B cell (primary cell): ENCODE data around the gene GDI2. TPM values are rescaled to one million over a fixed set of nuclear protein-coding genes. Genes with fewer than 3 reads are reported as not detected.
"Not testable (repeated sequence)": the region's sequence is repeated elsewhere in the genome, so short reads cannot be mapped to it uniquely, and the experiment has no call there.

Source experiments
- ATAC-seq: fragments of 200-7000 bp; cut with Tn5 transposase; one replicate; pipeline ENCODE4 v1.10.0; 2021; ENCODE audit warnings: low read depth, mild to moderate bottlenecking, moderate number of reproducible peaks, moderate library complexity
- CTCF ChIA-PET: fragments of 350-600 bp; sonication (Branson Sonifier 250); formaldehyde crosslinking; loops from one replicate; lab custom pipeline; 2021; ENCODE audit warnings: antibody characterized with exemption, inconsistent platforms; lab: Charles Lee
- POLR2A ChIA-PET: fragments of 350-600 bp; sonication (Branson Sonifier 250); formaldehyde crosslinking; loops from one replicate; lab custom pipeline; 2021; ENCODE audit warnings: antibody characterized with exemption; lab: Charles Lee
- DNase-seq: peaks from one replicate; pipeline ENCODE4 v3.0.0; 2013
- H2AFZ ChIP-seq: 2 replicates; pipeline ENCODE4 v1.6.1; 2012; ENCODE audit warnings: mild to moderate bottlenecking, low read depth, low read length; ENCODE audit not compliant: insufficient read depth, poor library complexity, severe bottlenecking
- H3K27ac ChIP-seq, 2 donors: 1 replicate in 1 of 2; 2 replicates in 1 of 2; pipeline ENCODE4 v1.5.1; 2012 to 2013; ENCODE audit warnings: low read length in 2 of 2, mild to moderate bottlenecking in 2 of 2, moderate library complexity in 1 of 2
- H3K27me3 ChIP-seq, 4 experiments: fragments of 200-600 bp in 1 of 4; sonication (generic) in 1 of 4; replicated peaks in 1 of 4; 1 replicate in 2 of 4; 2 replicates in 2 of 4; pipeline versions ENCODE4 v1.6.1 to v1.7.0; 2013 to 2016; ENCODE audit warnings: low read length in 3 of 4, mild to moderate bottlenecking in 2 of 4, mixed read lengths in 1 of 4, moderate library complexity in 1 of 4; ENCODE audit not compliant: insufficient read depth in 4 of 4, control insufficient read depth in 3 of 4; ENCODE audit errors: control extremely low read depth in 1 of 4
- H3K36me3 ChIP-seq, 2 experiments: replicated peaks in 1 of 2; 1 replicate in 1 of 2; 2 replicates in 1 of 2; pipeline versions ENCODE4 v1.6.1 to v1.7.1; 2013; ENCODE audit warnings: low read length in 1 of 2; ENCODE audit not compliant: insufficient read depth in 2 of 2, control insufficient read depth in 1 of 2; ENCODE audit errors: control extremely low read depth in 1 of 2, extremely low read depth in 1 of 2
- H3K4me1 ChIP-seq, 2 donors: fragments of 200-600 bp in 1 of 2; sonication (generic) in 1 of 2; 1 replicate in 1 of 2; 2 replicates in 1 of 2; pipeline versions ENCODE4 v1.5.1 to v1.6.1; 2013 to 2017; ENCODE audit warnings: low read length in 2 of 2; ENCODE audit not compliant: control insufficient read depth in 2 of 2, insufficient read depth in 2 of 2
- H3K4me2 ChIP-seq: replicated peaks from 2 replicates; pipeline ENCODE3; 2012; ENCODE audit warnings: mild to moderate bottlenecking, low read depth, low read length; ENCODE audit not compliant: poor library complexity, severe bottlenecking
- H3K4me3 ChIP-seq, 5 experiments: fragments of 200-600 bp in 1 of 5; sonication (generic) in 1 of 5; 1 replicate in 3 of 5; 2 replicates in 2 of 5; pipeline versions ENCODE4 v1.5.1 to v1.7.0; 2011 to 2016; ENCODE audit warnings: low read length in 4 of 5, mild to moderate bottlenecking in 4 of 5, low read depth in 2 of 5, control low read depth in 1 of 5, moderate library complexity in 1 of 5; ENCODE audit not compliant: insufficient read depth in 1 of 5; ENCODE audit errors: control extremely low read depth in 1 of 5, extremely low read depth in 1 of 5
- H3K79me2 ChIP-seq: fragments of 200-600 bp; sonication (generic); one replicate; pipeline ENCODE4 v1.6.0; 2016; ENCODE audit warnings: low read length; ENCODE audit not compliant: control insufficient read depth, insufficient read depth
- H3K9ac ChIP-seq: fragments of 200-600 bp; sonication (generic); 2 replicates; pipeline ENCODE4 v1.6.1; 2017; ENCODE audit warnings: mild to moderate bottlenecking, low read length, moderate library complexity
- H3K9me3 ChIP-seq, 3 donors: one replicate each; pipeline versions ENCODE4 v1.6.1 to v1.7.1; 2013; ENCODE audit warnings: low read length in 2 of 3; ENCODE audit not compliant: control insufficient read depth in 2 of 3, insufficient read depth in 1 of 3; ENCODE audit errors: control extremely low read depth in 1 of 3
- H4K20me1 ChIP-seq: 2 replicates; pipeline ENCODE4 v1.6.0; 2012; ENCODE audit warnings: mild to moderate bottlenecking, low read length; ENCODE audit not compliant: insufficient read depth, control insufficient read depth, poor library complexity, severe bottlenecking
- H3K27ac Mint-ChIP-seq: one replicate; pipeline ENCODE4 v1.8.0; 2021; ENCODE audit warnings: mixed read lengths
- H3K27me3 Mint-ChIP-seq: one replicate; pipeline ENCODE4 v1.8.0; 2021; ENCODE audit warnings: mixed read lengths
- H3K4me1 Mint-ChIP-seq: one replicate; pipeline ENCODE4 v1.8.0; 2021; ENCODE audit warnings: mixed read lengths
- H3K4me3 Mint-ChIP-seq: one replicate; pipeline ENCODE4 v1.8.0; 2021; ENCODE audit warnings: mixed read lengths
- H3K9me3 Mint-ChIP-seq: one replicate; pipeline ENCODE4 v1.8.0; 2022; ENCODE audit warnings: mixed read lengths; ENCODE audit not compliant: insufficient read depth
- EZH2 ChIP-seq: IDR thresholded peaks from 2 replicates; pipeline ENCODE4 v1.6.1; 2012; ENCODE audit warnings: borderline replicate concordance, low read depth, mild to moderate bottlenecking, moderate library complexity, low read length; ENCODE audit not compliant: insufficient read depth, poor library complexity, severe bottlenecking
- WGBS: methylation state at CpG from one replicate; pipeline ENCODE4 v1.1.5; 2013; ENCODE audit warnings: missing lambda C conversion rate; ENCODE audit not compliant: insufficient coverage; 5-methylcytosine and 5-hydroxymethylcytosine counted together
- intact Hi-C: fragments of 100-400 bp; cut with micrococcal nuclease; formaldehyde crosslinking; loops from one replicate; pipeline ENCODE4 v1.10.0; 2022
- polyA plus RNA-seq: library from polyadenylated mRNA; depleted of rRNA; stranded (reverse); fragments of >200 nt; gene quantifications from 2 replicates; pipeline ENCODE4 v1.2.3, GENCODE V29; 2012
- total RNA-seq, 2 donors: library from RNA; stranded (reverse); fragments of 120-200 nt in 1 of 2; gene quantifications; 1 replicate in 1 of 2; 2 replicates in 1 of 2; pipeline versions ENCODE4 v1.2.3 to v1.2.4, GENCODE V29; 2013 to 2022
- TF ChIP-seq, protein P1 (sequence below): fragments of 200-600 bp; IDR thresholded peaks from one replicate; pipeline ENCODE4 v1.8.0; 2022; ENCODE audit warnings: antibody characterized with exemption, mild to moderate bottlenecking

Gene GDI2
- total and polyA plus RNA-seq, 2 donors (not counting 1 experiment from before 2014, with no cell fraction given) = 91.1 to 187 TPM

DNA sequence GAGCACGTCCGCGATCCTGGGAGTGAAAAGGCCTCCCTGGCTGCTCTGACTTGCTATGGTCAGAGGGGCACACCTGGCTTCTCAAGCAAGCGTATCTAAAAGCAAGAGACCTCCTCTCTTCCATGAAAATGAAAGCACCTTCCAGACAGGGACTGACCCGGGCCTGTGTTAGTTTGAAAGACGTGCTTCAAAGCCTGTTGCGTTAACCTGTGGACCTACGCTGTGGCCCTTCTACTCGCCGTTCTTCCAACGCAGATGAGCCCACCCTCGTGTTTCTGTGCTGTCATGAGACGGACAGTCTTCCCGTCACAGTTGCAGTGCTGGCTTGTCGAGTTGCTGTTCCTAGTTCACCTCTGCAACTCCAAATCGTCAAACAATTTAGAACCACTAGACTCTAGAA is 15.5 kb upstream of the GDI2 start:
- H3K27ac Mint-ChIP-seq = no peak overlapping the region
- H3K4me2 ChIP-seq = no peak overlapping the region
- H3K4me1 Mint-ChIP-seq = peaks cover 12% of the 10 kb centered on the region
- H4K20me1 ChIP-seq = no peaks in the 10 kb centered on the region
- DNase-seq (no peak), ATAC-seq (no peak)
- peaks cover 0 to 3% (median 0%) of the 10 kb centered on the region in 3 donors for H3K9me3 ChIP-seq
- no peak overlapping the region for H2AFZ ChIP-seq
- no peak overlapping the region for H3K27ac ChIP-seq
- 93% methylated on average over 13 of the region's 16 CpGs for whole genome bisulfite sequencing
- TF ChIP-seq EZH2 = no peak
- TF ChIP-seq, protein P1, sequence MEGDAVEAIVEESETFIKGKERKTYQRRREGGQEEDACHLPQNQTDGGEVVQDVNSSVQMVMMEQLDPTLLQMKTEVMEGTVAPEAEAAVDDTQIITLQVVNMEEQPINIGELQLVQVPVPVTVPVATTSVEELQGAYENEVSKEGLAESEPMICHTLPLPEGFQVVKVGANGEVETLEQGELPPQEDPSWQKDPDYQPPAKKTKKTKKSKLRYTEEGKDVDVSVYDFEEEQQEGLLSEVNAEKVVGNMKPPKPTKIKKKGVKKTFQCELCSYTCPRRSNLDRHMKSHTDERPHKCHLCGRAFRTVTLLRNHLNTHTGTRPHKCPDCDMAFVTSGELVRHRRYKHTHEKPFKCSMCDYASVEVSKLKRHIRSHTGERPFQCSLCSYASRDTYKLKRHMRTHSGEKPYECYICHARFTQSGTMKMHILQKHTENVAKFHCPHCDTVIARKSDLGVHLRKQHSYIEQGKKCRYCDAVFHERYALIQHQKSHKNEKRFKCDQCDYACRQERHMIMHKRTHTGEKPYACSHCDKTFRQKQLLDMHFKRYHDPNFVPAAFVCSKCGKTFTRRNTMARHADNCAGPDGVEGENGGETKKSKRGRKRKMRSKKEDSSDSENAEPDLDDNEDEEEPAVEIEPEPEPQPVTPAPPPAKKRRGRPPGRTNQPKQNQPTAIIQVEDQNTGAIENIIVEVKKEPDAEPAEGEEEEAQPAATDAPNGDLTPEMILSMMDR = no peak
- no peaks in the 10 kb centered on the region for H3K27me3 Mint-ChIP-seq
- peaks cover 10 to 13% of the 10 kb centered on the region in 2 donors for H3K4me1 ChIP-seq
- no peaks in the 10 kb centered on the region for H3K36me3 ChIP-seq
- no peak overlapping the region for H3K4me3 ChIP-seq
- no peaks in the 10 kb centered on the region for H3K79me2 ChIP-seq
- no peaks in the 10 kb centered on the region for H3K9me3 Mint-ChIP-seq
- H3K27me3 ChIP-seq = no peaks in the 10 kb centered on the region
- ChIA-PET CTCF (interaction anchor here (1.2 kb wide), 1 partner anchor 9 kb away, joined by 3 read pairs; no protein-coding TSS in a partner anchor), POLR2A (interaction anchor here (1.7 kb wide), 1 partner anchor 8 kb away, joined by 4 read pairs; no protein-coding TSS in a partner anchor)
- H3K4me3 Mint-ChIP-seq = no peak overlapping the region
- H3K9ac ChIP-seq = no peak overlapping the region
- intact Hi-C loops = no loop called here

DNA sequence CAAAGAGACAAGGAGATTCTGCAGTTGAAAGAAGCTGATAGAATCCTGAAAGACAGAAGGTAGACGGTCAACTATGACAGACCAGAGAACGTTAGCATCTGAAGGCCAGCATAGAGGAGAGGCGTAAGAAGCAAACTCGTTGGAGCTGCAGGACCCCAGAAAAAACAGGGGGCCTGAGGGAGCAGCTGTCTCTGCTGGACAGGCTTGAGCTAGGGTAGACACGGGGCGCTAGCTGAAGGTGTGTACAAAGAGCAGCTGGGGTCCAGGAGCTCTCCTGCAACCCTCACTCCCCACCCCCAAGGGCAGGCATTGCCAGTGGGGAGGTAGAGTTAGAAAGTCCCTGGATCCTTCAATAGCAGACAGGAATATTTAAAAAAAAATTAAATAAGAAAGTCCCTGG is 14.6 kb upstream of the GDI2 start:
- WGBS = 93% methylated on average over 4 of the region's 6 CpGs
- POLR2A ChIA-PET = interaction anchor here (0.7 kb wide), 1 partner anchor 586 kb away, joined by 3 read pairs; no protein-coding TSS in a partner anchor
- Histone ChIP-seq H3K27ac (no peak overlapping the region), H3K27me3 (no peaks in the 10 kb centered on the region), H3K36me3 (no peaks in the 10 kb centered on the region), H2AFZ (no peak overlapping the region), H3K4me1 (peaks cover 10 to 13% of the 10 kb centered on the region in 2 donors), H3K4me3 (no peak overlapping the region), H3K9ac (no peak overlapping the region), H3K79me2 (no peaks in the 10 kb centered on the region), H3K9me3 (peaks cover 0 to 3% (median 0%) of the 10 kb centered on the region in 3 donors), H4K20me1 (no peaks in the 10 kb centered on the region), H3K4me2 (no peak overlapping the region)
- intact Hi-C loops = no loop called here
- ATAC-seq = no peak
- Mint-ChIP-seq H3K4me1 (peaks cover 12% of the 10 kb centered on the region), H3K27me3 (no peaks in the 10 kb centered on the region), H3K27ac (no peak overlapping the region), H3K4me3 (no peak overlapping the region), H3K9me3 (no peaks in the 10 kb centered on the region)
- CTCF ChIA-PET = interaction anchor here (1.2 kb wide), 1 partner anchor 10 kb away, joined by 3 read pairs; no protein-coding TSS in a partner anchor
- no peak for TF ChIP-seq EZH2
- TF ChIP-seq, protein P1 = no peak
- DNase-seq = no peak

DNA sequence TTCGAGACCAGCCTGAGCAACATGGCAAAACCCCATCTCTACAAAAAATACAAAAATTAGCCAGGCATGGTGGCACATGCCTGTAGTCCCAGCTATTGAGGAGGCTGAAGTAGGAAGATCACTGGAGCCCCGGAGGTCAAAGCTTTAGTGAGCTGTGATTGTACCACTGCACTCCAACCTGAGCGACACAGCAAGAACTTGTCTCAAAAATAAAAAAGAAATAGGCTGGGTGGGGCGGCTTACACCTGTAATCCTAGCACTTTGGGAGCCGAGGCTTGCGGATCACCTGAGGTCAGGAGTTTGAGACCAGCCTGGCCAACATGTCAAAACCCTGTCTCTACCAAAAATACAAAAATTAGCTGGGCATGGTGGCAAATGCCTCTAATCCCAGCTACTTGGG is 13.3 kb upstream of the GDI2 start:
- H3K27me3 ChIP-seq, H3K9me3 Mint-ChIP-seq, H3K27ac ChIP-seq, DNase-seq, H3K36me3 ChIP-seq, H3K4me2 ChIP-seq, H3K9ac ChIP-seq, H3K27me3 Mint-ChIP-seq, H3K4me3 Mint-ChIP-seq, H4K20me1 ChIP-seq, H3K4me3 ChIP-seq, H3K9me3 ChIP-seq, H2AFZ ChIP-seq, intact Hi-C loops, H3K79me2 ChIP-seq, ATAC-seq, H3K27ac Mint-ChIP-seq, POLR2A ChIA-PET: not testable (repeated sequence)
- H3K4me1 ChIP-seq = peaks cover 10 to 19% of the 10 kb centered on the region in 2 donors
- 90% methylated on average over 1 of the region's 6 CpGs for WGBS
- H3K4me1 Mint-ChIP-seq = peaks cover 17% of the 10 kb centered on the region
- CTCF ChIA-PET = interaction anchor here (1.0 kb wide), 1 partner anchor 9 kb away, joined by 3 read pairs; no protein-coding TSS in a partner anchor
